Ecto neural progenitor cell (in vitro differentiated cells): ENCODE results near the gene PAX7.

Experiments
- DNase-seq: peaks from one replicate; pipeline ENCODE4 v3.0.0-alpha.2; 2018; ENCODE audit warnings: low spot score

Gene PAX7

DNA sequence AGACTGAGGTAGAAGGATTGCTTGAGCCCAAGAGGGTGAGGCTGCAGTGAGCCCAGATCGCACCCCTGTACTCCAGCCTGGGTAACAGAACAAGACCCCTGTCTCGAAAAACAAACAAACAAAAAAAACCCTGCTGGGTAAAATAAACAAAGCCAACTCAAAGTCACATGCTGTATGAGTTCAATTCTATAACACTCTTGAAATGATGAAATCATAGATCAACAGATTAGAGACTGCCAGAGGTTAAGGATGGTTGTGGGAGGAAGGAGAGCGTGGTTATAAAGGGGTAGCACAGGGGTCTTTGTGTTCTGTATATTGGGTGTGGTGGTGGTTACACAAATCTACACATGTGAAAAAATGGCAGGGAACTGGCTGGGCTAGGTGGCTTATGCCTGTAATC is 166.3 kb downstream of the PAX7 start:
- no peak for DNase-seq
